HG03565 (cell line): ENCODE results near the gene UPK3A.
A peak's percentile ranks its signal among the peaks of the same experiment; 100 is the strongest.

Experiments
- ATAC-seq: cut with Tn5 transposase; IDR thresholded peaks from one replicate; pipeline ENCODE4 v1.9.1; 2021; ENCODE audit warnings: mild to moderate bottlenecking, moderate library complexity; ENCODE audit not compliant: unreplicated experiment

Gene UPK3A

DNA sequence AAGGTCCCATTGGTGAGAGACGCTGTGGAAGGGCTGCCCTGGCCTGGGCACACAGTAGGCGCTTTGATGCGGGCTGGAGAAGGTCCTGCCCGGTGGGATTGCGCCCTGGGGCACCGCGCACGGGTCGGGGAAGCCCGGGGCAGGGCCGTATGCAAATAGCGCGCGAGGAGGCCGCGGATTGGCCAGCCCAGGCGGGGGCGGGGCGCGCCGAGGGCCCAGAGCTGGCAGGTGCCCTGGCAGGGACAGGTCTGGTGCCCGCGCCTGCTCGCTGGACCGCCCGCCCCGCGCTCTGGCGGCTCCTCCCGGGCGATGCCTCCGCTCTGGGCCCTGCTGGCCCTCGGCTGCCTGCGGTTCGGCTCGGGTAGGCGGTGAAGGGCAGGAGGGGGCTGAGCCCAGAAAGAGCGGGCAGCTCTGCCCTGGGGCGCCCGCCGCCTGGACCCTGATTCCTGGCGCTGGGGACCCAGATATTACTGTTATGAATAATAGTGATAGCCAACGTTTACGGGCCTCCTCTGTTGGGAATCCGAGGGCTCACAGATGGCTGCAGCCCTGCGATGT, at the start of gene UPK3A:
UPK3A (plus strand) TSS at position 245 of the 558 bp plus-strand sequence; CDS start at position 310, 65 bp downstream.
- no peak for ATAC-seq

- peak; percentile 68 for ATAC-seq
These were observed 49.5 kb upstream of the UPK3A start for GRCh38 chr22:45235101-45235777.

GRCh38 chr22:45235851-45236342, 48.9 kb upstream of the UPK3A start:
- no peak for ATAC-seq

- ATAC-seq: no peak
These were observed 47.4 kb upstream of the UPK3A start for GRCh38 chr22:45237065-45237990.

DNA sequence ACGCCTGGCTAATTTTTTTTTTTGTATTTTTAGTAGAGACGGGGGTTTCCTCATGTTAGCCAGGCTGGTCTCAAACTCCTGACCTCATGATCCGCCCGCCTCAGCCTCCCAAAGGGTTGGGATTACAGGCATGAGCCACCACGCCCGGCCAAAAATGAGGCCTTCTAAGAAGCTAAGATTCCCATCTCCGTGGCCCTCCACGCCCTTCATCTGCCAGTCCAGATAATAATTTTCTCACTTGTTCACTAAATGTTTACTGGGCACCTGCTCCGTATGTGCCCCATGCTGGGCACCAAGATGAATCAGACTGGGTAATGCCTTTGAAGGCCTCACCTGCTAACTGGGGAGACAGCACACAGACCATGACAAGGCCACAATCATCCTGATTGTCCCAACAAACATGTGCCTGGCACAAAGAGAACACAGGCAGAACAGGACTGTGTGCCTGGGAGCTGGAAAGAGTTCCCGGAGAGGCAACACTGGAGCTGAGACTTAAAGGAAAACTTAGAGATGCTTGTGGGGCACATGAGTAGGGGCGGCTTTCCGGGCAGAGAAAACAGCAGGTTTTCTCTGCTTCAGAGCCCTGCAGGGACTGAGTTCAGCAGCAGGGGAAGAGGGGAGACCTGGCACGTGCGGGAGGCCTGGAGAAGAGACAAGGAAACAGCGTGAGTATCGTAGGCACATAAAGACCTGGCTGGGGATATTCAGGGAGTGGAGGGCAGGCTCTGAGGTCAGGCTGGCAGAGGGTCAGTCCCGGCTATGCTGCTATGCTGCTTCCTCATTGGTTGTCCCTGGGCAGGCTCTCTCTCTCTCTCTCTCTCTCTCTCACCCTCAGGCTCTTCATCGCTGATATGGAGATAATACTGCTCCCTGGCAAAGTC, 46.4 kb upstream of the UPK3A start:
- ATAC-seq: no peak

DNA sequence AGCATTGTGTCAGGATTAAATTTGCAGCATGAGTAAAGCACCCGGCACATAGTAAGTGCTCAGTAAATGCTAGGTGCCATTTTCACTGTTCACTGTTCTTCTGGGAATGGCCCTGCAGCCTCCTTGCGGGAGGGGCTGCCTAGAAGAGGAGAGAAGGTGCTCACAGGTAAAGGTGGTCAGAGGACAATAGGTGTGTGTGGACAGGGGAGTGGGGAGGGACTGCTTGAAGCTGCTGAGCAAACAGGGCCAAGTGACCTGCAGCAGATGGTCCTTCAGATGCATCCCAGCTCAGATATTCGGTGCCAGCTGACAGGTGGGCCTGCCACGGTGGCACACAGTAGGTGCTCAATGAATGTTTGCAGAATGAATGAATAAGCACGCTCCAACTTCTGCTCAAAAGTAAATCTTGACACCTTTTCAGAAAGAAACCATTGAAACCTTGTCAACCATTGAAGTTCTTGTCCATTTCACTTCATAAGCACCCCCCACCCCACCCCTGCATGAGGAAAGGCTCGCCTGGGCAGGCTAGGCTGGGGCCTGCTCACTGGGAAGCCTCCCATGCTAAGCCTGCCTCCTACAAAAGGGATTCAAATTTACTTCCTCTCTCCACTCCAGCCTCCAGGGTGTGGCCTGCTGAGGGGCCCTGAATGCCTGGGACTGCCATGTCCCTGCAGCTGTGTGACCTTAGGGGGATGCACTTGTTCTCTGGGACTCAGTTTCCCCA, 45.6 kb upstream of the UPK3A start:
- no peak for ATAC-seq

DNA sequence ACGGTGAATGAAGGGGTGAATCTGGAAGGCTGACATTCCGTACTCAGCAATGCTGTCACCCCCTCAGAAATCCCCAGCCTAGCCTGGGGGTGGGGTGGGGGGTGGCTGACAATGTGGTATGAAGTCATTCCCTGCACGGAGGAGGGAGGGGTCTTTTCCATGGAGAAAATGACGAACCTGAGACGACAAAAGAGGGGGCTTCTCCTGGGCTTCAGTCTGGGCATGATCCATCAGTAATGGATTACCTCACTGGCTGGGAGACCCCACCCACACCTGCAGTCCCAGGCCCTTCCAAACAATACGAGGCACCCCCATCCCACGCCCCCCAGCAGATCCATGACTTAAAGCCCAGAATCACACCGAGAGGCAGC, 45.1 kb upstream of the UPK3A start:
- no peak for ATAC-seq

GRCh38 chr22:45240104-45240809, 44.5 kb upstream of the UPK3A start:
- no peak for ATAC-seq

GRCh38 chr22:45240810-45241631, 43.7 kb upstream of the UPK3A start, which contains the start of gene KIAA0930:
Gene KIAA0930, minus strand, starts transcription at chr22:45240894. Its CDS starts 191 bp downstream, at chr22:45240703.
- no peak for ATAC-seq

- no peak for ATAC-seq
These were observed 42.0 kb upstream of the UPK3A start for GRCh38 chr22:45242778-45243191.

- no peak for ATAC-seq
These were observed 39.8 kb upstream of the UPK3A start for GRCh38 chr22:45244916-45245315.

DNA sequence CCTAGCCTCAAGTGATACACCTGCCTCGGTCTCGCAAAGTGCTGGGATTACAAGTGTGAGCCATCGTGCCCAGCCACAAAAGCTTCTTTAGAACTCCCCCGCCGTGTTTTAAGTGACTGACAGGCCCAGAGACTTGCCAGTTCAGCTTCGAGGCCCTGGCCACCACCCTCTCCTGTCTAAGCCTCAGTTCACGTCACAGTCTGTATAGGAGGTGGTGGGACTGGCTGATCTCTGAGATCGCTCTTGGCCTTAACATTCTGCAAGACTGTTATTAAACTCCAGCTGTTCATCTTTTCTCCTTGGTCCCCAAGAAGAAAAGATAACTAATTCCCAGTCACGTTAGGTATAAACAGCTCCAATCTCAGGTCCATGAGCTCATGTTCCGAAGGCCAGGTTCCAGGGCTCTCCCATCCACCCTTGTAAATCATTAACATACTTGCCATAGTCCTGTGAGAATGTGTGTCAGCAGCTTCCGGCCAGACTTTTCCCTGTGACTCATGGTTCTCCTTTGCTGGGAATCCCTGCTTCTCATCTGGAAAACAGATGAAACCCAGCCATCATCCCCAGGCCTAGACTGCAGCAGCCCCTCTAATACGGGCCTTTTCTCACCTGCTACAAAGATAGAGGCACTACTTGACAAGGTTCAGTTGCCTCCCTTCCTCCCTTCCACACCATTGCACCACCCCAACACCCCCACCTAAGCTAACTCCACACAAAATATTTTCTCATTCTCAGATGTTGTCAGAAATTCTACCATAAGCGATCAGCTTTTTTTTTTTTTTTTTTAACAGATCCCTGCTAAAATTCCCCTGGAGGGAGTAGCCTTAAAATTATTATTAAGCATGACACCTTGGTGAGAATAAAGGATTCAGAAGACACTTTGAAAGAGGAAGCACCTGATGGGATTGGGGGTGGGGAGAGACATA, 38.4 kb upstream of the UPK3A start:
- no peak for ATAC-seq

- peak; percentile 70 for ATAC-seq
These were observed 35.8 kb upstream of the UPK3A start for GRCh38 chr22:45248832-45249561.

DNA sequence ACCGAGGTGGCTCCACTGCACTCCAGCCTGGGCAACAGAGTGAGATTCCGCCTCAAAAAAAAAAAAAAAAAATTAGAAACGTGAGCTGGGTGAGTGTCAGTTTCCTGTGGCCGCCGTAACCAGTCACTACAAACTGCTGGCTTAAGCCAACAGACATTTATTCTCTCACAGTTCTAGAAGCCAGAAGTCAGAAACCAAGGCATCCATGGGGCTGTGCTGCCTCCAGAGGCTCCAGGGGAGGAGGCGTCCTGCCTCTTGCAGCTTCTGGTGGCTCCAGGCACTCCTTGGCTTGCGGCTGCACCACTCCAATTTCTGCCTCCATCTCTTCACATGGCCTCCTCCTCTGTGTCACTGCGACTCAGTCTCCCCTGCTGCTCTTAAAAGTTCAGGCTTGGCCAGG, 32.9 kb upstream of the UPK3A start:
- ATAC-seq: no peak

GRCh38 chr22:45253039-45253641, 31.6 kb upstream of the UPK3A start:
- ATAC-seq: no peak

GRCh38 chr22:45254388-45254787, 30.4 kb upstream of the UPK3A start:
- ATAC-seq: no peak
